Tibial nerve (tissue), 4 donors: ENCODE measurements around the gene MCC. TPM values are rescaled to one million over a fixed set of nuclear protein-coding genes. Genes with fewer than 3 reads are reported as not detected.

Experiments
- DNase-seq, 2 donors: peaks; one replicate each; pipeline ENCODE4 v3.0.0-alpha.2; 2019; ENCODE audit warnings: low spot score in 2 of 2
- H3K27ac ChIP-seq, 4 donors: fragments of 200-600 bp; sonication (generic) in 3 of 4; one replicate each; pipeline ENCODE4 v1.5.1; 2017 to 2019; ENCODE audit warnings: mild to moderate bottlenecking in 1 of 4
- H3K27me3 ChIP-seq, 2 donors: fragments of 200-600 bp; sonication (generic) in 1 of 2; one replicate each; pipeline versions ENCODE4 v1.5.1 to v1.6.0; 2017 to 2019
- H3K36me3 ChIP-seq, 3 donors: fragments of 200-600 bp; sonication (generic); one replicate each; pipeline ENCODE4 v1.5.1; 2018 to 2019
- H3K4me1 ChIP-seq, 4 donors: fragments of 200-600 bp; sonication (generic) in 3 of 4; one replicate each; pipeline ENCODE4 v1.5.1; 2017 to 2019
- H3K4me3 ChIP-seq, 4 donors: fragments of 200-600 bp; sonication (generic) in 3 of 4; one replicate each; pipeline ENCODE4 v1.5.1; 2017 to 2019; ENCODE audit warnings: mild to moderate bottlenecking in 1 of 4, moderate library complexity in 1 of 4
- H3K9me3 ChIP-seq, 4 donors: fragments of 200-600 bp; sonication (generic) in 3 of 4; one replicate each; pipeline ENCODE4 v1.5.1; 2017 to 2019
- EP300 ChIP-seq, 2 donors: sonication (generic); formaldehyde crosslinking; IDR thresholded peaks; one replicate each; pipeline ENCODE4 v1.6.1; 2017; ENCODE audit warnings: antibody characterized with exemption in 2 of 2, mild to moderate bottlenecking in 1 of 2
- POLR2A ChIP-seq, 2 donors: fragments of 450-650 bp; IDR thresholded peaks; one replicate each; pipeline ENCODE4 v1.6.1; 2017; ENCODE audit warnings: antibody characterized with exemption in 2 of 2, mild to moderate bottlenecking in 2 of 2, moderate library complexity in 2 of 2
- WGBS, 2 donors: methylation state at CpG; one replicate each; pipeline ENCODE4 v1.1.5; 2018; 5-methylcytosine and 5-hydroxymethylcytosine counted together
- total RNA-seq, 4 donors: library from RNA; depleted of rRNA; stranded (reverse); fragments of >200 nt; gene quantifications; one replicate each; pipeline ENCODE4 v1.1.0, GENCODE V29; 2016
- TF ChIP-seq, protein P1 (sequence below), 5 experiments: fragments of 200-600 bp in 3 of 5; fragments of 450-650 bp in 2 of 5; sonication (generic) in 3 of 5; IDR thresholded peaks; one replicate each; pipeline ENCODE4 v1.5.1; 2016 to 2019; ENCODE audit warnings: antibody characterized with exemption in 5 of 5, mild to moderate bottlenecking in 3 of 5, moderate library complexity in 2 of 5

Gene MCC
- total RNA-seq, 4 donors from 2014 or later, result 55.5 to 122 (median 80.9) TPM

DNA sequence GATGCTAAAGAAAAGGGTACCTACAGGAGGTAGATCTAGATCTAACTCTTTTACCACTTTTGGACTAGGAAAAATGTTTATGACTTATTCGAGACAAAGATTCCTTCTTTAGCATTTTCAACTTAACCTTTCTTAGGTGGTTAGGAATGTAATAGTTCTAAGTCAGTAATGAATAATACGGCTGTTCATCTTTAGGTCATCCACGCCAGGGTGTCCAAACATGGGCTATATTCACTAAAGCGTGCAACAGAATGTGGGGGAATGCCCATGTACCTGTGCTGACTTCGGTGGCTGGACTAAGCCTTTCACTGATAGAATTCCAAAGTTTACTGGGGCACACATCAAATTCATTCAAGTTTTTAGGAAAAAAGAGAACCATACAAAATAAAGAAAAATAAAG is 218.2 kb downstream of the MCC start:
- H3K4me3 ChIP-seq, result no peak overlapping the region
- no peaks in the 10 kb centered on the region for H3K36me3 ChIP-seq
- no peak overlapping the region for H3K27ac ChIP-seq
- no peaks in the 10 kb centered on the region for H3K27me3 ChIP-seq
- no peak for DNase-seq
- TF ChIP-seq POLR2A (IDR thresholded peaks at IDR 0.05) (no peak), EP300 (IDR thresholded peaks at IDR 0.05) (no peak)
- TF ChIP-seq, protein P1, sequence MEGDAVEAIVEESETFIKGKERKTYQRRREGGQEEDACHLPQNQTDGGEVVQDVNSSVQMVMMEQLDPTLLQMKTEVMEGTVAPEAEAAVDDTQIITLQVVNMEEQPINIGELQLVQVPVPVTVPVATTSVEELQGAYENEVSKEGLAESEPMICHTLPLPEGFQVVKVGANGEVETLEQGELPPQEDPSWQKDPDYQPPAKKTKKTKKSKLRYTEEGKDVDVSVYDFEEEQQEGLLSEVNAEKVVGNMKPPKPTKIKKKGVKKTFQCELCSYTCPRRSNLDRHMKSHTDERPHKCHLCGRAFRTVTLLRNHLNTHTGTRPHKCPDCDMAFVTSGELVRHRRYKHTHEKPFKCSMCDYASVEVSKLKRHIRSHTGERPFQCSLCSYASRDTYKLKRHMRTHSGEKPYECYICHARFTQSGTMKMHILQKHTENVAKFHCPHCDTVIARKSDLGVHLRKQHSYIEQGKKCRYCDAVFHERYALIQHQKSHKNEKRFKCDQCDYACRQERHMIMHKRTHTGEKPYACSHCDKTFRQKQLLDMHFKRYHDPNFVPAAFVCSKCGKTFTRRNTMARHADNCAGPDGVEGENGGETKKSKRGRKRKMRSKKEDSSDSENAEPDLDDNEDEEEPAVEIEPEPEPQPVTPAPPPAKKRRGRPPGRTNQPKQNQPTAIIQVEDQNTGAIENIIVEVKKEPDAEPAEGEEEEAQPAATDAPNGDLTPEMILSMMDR (IDR thresholded peaks at IDR 0.05), result no peak
- WGBS, 2 donors, result 87 to 89% methylated on average over 5 of the region's 5 CpGs
- peaks cover 0 to 27% (median 0%) of the 10 kb centered on the region in 4 donors for H3K4me1 ChIP-seq
- no peaks in the 10 kb centered on the region for H3K9me3 ChIP-seq

DNA sequence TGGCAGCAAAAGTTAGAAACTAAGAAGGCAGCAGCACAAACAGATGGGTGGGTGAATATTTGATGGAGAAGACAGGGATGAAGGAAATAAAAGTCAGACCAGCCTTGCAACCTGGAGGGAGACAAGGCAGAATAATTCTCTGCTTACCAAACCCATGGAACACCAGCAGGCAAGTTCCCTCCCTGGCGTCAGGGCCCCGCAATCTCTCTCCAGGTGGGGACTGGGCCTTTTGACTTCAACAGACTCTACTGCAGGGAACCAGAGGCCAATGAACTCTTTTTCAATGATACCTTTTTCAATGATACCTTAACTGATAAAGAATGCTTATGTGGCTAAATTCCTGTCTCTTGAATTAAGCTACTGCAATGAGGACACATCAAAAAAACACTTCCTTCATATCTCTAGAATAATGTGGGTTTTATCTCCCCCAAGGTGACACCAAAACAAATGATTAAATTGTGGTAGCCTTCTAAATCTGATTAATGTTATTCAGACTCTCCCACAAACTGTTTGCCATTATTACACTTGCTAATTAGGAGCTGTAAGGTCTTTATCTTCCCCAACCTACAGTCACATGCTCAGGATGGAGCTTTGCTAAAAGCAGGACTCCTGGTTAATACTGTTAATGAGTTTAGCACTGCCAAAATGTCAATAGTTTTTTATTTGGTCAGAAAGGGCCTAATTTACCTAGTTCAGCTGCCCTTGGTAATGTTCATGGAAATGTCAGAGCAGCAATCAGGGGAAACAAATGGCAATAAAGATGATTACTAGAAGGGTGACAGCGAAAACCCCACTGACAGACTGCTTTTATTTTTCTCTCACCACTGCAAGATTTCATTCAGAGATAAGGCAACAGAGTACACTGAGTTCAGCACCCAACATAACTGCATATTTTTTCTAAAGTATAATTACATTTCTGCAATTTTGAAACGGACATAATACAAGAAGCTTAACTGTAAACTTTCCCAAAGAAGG is 218.9 kb downstream of the MCC start:
- DNase-seq, result no peak
- TF ChIP-seq, protein P1 (IDR thresholded peaks at IDR 0.05), result no peak
- TF ChIP-seq POLR2A (IDR thresholded peaks at IDR 0.05) (no peak), EP300 (IDR thresholded peaks at IDR 0.05) (no peak)
- Histone ChIP-seq H3K27me3 (no peaks in the 10 kb centered on the region), H3K4me3 (no peak overlapping the region), H3K27ac (no peak overlapping the region), H3K4me1 (peaks cover 0 to 29% (median 0%) of the 10 kb centered on the region in 4 donors), H3K9me3 (no peaks in the 10 kb centered on the region), H3K36me3 (no peaks in the 10 kb centered on the region)
- WGBS, 2 donors, result 76 to 77% methylated on average over 4 of the region's 4 CpGs

DNA sequence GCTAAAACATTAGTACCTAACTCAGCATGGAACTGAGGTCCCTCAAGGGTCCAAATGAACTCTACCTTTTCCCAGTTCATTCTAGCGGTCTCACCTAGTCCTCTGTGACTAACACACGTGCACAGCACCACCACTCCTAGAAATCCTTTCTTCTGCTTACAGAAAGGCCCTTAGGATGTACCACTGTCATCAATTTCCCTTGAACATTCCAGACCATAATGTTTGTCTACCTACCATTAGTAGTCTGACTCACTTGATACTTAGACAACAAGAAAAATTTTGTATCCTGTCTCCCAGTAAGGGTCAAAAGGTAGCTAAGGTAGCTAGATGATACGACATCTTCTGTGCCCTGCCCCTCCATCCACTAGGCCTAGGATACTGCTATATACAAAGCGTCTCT is 220.0 kb downstream of the MCC start:
- TF ChIP-seq, protein P1 (IDR thresholded peaks at IDR 0.05), result no peak
- no peak for TF ChIP-seq POLR2A (IDR thresholded peaks at IDR 0.05)
- no peak for TF ChIP-seq EP300 (IDR thresholded peaks at IDR 0.05)
- no peaks in the 10 kb centered on the region for H3K36me3 ChIP-seq
- no peaks in the 10 kb centered on the region for H3K27me3 ChIP-seq
- no peak overlapping the region for H3K27ac ChIP-seq
- H3K4me1 ChIP-seq, result peaks cover 0 to 36% (median 0%) of the 10 kb centered on the region in 4 donors
- 95 to 99% methylated on average over 4 of the region's 4 CpGs for WGBS, 2 donors
- H3K9me3 ChIP-seq, result no peaks in the 10 kb centered on the region
- H3K4me3 ChIP-seq, result no peak overlapping the region
- DNase-seq, result no peak

DNA sequence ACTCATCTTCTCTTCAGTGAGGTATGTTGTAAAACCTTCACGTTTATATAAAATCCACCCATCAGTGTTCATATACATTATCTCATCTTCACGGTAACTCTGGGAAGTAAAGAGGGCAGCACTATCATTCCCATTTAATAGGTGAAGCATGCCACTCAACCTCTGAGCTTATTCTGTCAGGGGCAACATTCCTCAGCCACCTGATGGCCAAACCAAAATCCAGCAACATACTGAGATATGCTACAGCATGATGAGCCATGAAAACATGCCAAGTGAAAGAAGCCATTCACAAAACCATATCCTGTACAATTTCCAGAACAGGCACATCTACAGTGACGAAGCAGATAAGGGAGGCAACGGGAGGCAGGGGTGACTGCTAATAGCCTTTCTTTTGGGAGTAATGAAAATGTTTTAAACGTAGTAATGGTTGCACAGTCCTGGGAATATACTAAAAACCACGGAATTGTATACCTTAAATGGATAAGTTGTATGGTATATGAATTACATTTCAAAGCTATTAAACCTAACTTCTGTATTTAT is 220.8 kb downstream of the MCC start:
- Histone ChIP-seq H3K36me3 (no peaks in the 10 kb centered on the region), H3K9me3 (no peaks in the 10 kb centered on the region), H3K27ac (no peak overlapping the region), H3K27me3 (no peaks in the 10 kb centered on the region), H3K4me3 (no peak overlapping the region), H3K4me1 (peaks cover 0 to 28% (median 0%) of the 10 kb centered on the region in 4 donors)
- WGBS, 2 donors, result 87 to 88% methylated on average over 6 of the region's 6 CpGs
- no peak for TF ChIP-seq POLR2A (IDR thresholded peaks at IDR 0.05)
- no peak for TF ChIP-seq EP300 (IDR thresholded peaks at IDR 0.05)
- TF ChIP-seq, protein P1 (IDR thresholded peaks at IDR 0.05), result no peak
- DNase-seq, result no peak

DNA sequence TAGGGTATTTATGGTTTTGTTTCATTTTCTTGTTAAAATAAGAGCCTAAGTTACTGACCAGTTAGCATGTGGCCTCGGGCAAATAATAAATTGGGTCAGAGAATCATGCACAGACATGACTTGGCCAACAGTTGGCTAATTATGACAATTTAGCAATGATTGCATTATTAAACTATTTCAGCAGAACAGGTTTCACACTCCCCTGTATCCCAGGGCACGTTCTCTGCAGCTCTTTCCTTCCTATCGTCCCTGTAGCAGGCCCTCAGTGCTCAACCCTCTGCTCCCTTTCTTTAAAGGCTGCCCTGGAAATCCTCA is 221.4 kb downstream of the MCC start:
- Histone ChIP-seq H3K4me3 (no peak overlapping the region), H3K27ac (no peak overlapping the region)
- WGBS, 2 donors, result 69 to 79% methylated on average over 3 of the region's 3 CpGs

More for the DNA sequence above, 221.4 kb downstream of the MCC start:
- DNase-seq, result no peak
- Histone ChIP-seq H3K27me3 (no peaks in the 10 kb centered on the region), H3K9me3 (no peaks in the 10 kb centered on the region), H3K4me1 (peaks cover 0 to 27% (median 0%) of the 10 kb centered on the region in 4 donors), H3K36me3 (no peaks in the 10 kb centered on the region)
- TF ChIP-seq POLR2A (IDR thresholded peaks at IDR 0.05), result no peak
- TF ChIP-seq, protein P1 (IDR thresholded peaks at IDR 0.05), result no peak
